ENCODE data around the gene FURIN.
"Not testable (repeated sequence)": the region's sequence is repeated elsewhere in the genome, so short reads cannot be mapped to it uniquely, and the experiment has no call there.

The FURIN gene

GRCh38 chr15:90901175-90902039 lies 33.0 kb downstream of the FURIN start:
- no peak for DNase-seq (ENCODE audit: low read depth in 2 of 2, low spot score in 1 of 2)

DNA sequence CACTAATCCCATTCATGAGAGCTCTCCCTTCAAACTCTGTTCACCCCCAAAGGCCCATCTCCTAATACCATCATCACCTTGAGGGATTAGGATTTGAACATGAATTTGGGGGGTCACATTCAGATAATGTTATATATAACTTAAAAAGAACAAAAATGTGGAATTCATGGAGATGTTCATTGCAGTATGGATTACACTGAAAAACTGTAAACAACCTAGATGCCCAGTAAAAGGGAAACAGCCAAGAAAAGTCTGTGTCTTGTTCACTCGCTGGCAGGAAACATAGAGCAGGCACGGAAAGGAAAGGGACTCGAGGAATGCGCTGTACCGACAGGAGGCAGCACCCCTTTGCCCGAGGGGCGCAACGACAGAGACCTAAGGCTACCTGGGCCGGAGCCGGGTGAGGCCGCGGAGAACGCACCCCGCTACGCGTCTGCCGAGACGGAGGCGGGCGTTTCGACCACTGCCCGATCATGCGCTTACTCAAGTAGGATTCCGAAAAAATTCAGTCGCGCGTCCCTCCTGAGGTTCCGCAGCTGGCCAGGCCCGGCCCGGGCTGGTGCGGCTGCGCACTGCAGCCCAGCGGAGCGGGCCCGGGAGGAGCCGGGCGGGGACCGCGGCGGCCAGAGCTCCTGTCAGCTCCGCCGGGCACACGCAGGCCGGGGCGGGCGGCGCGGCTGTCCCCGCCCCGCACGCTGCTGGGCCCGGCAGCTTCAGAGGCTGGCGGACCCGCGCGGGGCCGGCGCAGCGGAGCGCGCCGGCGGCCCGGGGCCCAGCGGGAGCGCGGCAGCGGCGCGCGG lies 33.9 kb downstream of the FURIN start:
- DNase-seq (ENCODE audit: low read depth in 2 of 2, low spot score in 1 of 2) = peak; percentile 35 to 40

DNA sequence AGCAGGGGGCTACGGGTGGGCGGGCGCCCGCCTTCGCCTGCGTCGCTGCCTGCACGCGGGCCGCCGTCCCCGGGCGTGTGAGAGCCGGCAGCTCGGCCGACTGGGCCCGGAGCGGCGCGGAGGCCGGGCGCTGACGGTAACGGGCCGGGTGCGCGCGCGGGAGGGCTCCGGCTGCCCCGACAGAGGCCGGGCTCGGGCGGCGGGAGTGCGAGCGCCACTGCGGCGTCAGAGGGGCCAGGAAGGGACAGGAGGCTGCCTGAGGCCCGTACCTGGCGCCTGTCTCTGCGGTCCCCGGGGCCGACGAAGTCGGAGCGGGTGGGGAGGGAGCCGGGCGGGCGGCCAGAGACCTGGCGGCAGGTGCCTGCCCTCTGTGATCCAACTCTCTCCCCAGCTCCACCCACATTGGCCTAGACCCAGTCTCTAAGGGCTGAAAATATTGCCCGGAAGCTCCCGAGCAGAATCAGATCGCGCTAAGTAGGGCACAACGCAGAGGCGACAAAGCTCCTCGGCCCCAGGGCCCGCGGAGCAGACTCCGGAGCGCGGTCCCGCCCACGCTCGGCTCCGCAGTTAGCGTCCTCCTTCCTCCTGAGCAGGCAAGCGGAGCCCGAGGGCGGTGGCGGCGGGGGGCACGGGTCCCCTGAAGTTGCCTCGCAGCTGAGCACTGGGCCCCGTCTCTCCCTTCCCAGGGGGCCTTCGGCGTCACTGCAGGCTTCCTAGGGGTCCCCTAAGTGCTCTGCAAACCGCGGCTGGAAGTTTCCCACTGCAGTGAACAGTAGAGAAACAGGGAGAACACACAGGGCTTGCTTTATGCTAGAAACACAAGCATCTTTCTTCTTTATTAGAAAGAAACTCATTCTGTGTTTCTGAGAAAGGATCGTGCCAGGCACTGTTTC lies 34.7 kb downstream of the FURIN start, which contains the start of gene MAN2A2:
Gene MAN2A2, plus strand, starts transcription at position 463 of the 893 bp plus-strand sequence. CDS start 906 bp downstream, outside the sequence.
- DNase-seq (ENCODE audit: low read depth in 2 of 2, low spot score in 1 of 2) = peak; percentile 58 to 69

GRCh38 chr15:90903733-90904536 lies 35.5 kb downstream of the FURIN start:
- DNase-seq (ENCODE audit: low read depth in 2 of 2, low spot score in 1 of 2) = no peak

GRCh38 chr15:90904746-90905145 lies 36.4 kb downstream of the FURIN start:
- DNase-seq (ENCODE audit: low read depth in 2 of 2, low spot score in 1 of 2) = no peak

GRCh38 chr15:90905306-90906180 lies 37.2 kb downstream of the FURIN start:
- DNase-seq (ENCODE audit: low read depth in 2 of 2, low spot score in 1 of 2) = no peak

DNA sequence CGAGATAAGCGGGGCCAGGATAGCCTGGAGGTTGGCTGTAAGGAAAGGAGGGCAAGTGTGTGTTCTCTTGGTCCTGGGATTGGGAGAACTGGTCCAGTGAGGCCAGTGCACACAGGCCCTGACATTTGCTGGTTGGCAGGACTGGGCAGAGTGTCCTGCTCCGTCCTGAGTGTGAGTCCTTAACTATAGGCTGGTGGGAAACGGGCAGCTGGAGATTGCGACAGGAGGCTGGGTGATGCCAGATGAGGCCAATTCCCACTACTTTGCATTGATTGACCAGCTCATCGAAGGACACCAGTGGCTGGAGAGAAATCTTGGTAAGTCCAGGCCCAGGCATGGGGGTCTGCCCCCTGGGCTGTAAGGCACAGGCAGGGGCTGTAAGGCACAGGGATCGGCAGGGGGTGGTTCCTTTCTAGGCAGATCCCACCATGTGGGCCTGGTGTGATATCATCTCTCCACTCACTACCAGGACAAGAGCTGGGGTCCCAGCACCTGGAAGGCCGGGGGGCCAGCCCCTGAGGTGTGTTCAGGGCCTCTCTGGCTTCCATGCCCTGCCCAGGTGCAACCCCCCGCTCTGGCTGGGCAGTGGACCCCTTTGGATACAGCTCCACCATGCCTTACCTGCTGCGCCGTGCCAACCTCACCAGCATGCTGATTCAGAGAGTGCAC lies 37.9 kb downstream of the FURIN start:
- DNase-seq (ENCODE audit: low read depth in 2 of 2, low spot score in 1 of 2) = no peak

DNA sequence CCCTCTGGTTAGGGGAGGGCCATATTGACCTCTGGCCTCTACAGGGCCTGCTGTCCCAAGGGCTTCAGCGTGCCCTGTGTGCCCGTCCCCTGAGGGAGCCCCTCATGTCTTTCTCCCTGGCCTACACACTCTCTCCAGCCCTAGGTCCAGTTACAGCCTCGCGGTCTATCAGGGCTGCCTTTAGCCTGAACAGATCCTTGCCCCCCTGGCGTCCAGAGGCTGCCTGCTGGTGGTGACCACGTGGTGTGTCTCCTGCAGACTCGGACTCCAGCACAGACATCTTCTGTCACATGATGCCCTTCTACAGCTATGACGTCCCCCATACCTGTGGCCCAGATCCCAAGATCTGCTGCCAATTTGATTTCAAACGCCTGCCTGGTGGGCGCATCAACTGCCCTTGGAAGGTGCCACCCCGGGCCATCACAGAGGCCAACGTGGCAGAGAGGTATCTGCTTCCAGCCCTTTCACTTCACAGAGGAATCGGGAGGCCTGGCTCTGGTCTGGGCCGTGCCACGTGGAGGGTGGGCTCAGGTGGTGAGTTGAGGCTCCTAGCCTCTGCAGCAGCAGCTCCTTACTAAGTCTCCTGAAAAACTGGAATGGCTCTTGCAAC lies 38.8 kb downstream of the FURIN start:
- DNase-seq (ENCODE audit: low read depth in 2 of 2, low spot score in 1 of 2) = no peak

- DNase-seq (ENCODE audit: low read depth in 2 of 2, low spot score in 1 of 2) = no peak
These were observed 39.6 kb downstream of the FURIN start for GRCh38 chr15:90907838-90908507.

GRCh38 chr15:90909449-90909848 lies 41.1 kb downstream of the FURIN start:
- DNase-seq (ENCODE audit: low read depth in 2 of 2, low spot score in 1 of 2) = not testable (repeated sequence)

DNA sequence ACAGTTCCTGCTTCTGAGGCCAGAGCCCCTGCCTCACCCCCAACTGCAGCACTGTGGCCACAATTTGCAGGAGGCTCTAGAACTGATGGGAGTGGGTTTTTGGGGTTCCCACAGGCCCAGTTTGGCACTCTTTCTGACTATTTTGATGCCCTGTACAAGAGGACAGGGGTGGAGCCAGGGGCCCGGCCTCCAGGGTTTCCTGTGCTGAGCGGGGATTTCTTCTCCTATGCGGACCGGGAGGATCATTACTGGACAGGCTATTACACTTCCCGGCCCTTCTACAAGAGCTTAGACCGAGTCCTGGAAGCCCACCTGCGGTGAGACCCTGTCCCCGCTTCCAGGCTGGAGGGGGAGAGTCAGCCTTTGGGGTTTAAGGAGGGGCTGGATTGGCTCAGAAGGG lies 41.6 kb downstream of the FURIN start:
- DNase-seq (ENCODE audit: low read depth in 2 of 2, low spot score in 1 of 2) = no peak

DNA sequence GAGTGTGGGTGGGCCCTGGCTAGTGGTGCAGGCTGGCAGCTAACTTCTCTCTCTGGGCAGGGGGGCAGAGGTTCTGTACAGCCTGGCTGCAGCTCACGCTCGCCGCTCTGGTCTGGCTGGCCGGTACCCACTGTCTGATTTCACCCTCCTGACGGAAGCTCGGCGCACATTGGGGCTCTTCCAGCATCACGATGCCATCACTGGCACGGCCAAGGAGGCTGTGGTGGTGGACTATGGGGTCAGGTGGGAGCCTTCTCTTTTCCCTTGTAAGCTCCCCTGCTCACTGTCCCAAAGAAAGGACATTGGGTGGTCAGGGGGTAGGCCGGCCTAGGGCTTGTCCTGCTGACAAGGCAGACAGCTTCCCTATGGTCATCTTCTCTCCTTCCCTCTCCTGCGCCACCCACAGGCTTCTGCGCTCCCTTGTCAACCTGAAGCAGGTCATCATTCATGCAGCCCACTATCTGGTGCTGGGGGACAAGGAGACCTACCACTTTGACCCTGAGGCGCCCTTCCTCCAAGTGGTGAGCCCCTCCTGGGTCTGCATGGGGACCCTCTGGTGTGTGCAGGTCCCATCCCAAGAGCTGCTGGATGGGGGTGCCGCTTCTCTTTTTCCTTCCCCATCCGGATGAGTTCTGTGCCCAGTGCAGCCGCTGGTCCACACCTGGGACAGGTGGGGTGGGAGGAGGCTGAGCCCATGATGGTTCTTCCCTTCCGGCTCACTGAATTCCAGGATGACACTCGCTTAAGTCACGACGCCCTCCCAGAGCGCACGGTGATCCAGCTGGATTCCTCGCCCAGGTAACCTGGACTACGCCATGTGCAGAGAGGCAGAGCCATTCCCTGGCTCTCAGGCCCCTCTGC lies 42.3 kb downstream of the FURIN start:
- no peak for DNase-seq (ENCODE audit: low read depth in 2 of 2, low spot score in 1 of 2)

DNA sequence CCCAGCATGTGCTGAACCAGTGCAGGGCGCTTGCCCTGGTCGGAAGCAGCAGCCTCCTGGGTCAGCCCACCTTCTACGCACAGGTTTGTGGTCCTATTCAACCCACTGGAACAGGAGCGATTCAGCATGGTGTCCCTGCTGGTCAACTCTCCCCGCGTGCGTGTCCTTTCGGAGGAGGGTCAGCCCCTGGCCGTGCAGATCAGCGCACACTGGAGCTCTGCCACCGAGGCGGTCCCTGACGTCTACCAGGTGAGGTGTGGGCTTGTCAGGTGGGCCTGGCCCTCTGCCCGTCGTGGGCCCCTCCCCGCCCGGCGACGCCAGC lies 42.9 kb downstream of the FURIN start:
- no peak for DNase-seq (ENCODE audit: low read depth in 2 of 2, low spot score in 1 of 2)

- no peak for DNase-seq (ENCODE audit: low read depth in 2 of 2, low spot score in 1 of 2)
These were observed 43.8 kb downstream of the FURIN start for GRCh38 chr15:90911906-90912769.

DNA sequence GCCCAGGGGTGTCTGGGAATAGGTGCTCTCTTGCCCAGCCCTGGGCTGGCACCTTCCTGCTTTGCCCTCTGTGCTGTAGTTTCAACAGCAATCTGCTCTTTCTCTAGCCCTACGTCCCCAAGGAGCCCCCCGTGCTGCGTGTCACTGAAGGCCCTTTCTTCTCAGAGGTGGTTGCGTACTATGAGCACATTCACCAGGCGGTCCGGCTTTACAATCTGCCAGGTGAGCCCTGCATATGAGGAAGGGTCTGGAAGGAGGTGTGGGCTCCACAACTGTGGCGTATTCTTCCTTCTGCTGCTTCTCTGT lies 44.3 kb downstream of the FURIN start:
- DNase-seq (ENCODE audit: low read depth in 2 of 2, low spot score in 1 of 2) = no peak

DNA sequence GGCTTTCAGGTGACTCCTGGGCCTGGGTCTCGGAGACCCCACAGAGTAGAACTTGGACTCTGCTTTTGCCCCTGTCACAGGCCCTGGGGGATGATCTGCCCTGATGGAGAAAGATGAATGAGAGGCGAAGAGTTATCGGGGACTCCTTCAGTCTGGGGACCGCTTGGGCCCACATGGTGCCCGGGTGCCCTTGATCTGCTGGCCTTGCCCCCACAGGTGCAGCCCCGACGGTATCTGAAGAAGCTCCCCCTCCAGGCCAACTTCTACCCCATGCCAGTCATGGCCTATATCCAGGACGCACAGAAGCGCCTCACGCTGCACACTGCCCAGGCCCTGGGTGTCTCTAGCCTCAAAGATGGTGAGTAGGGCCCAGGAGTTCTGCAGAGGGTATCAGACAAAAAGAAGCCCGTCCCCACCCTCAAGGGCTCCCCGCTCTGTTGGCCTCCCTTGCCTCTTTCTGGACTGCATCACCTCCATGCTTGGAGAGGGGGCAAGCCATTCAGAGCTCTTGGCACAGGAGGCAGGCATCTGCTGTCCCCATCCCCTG lies 45.1 kb downstream of the FURIN start:
- no peak for DNase-seq (ENCODE audit: low read depth in 2 of 2, low spot score in 1 of 2)

All from stimulated activated CD8-positive, alpha-beta memory T cell treated with anti-CD3 and anti-CD28 coated beads, Interleukin-4, amount 100 ng/mL, for 4 hours (primary cell).